IMR-90 (cell line): ENCODE measurements around the gene RAB11FIP3. TPM values are rescaled to one million over a fixed set of nuclear protein-coding genes. Genes with fewer than 3 reads are reported as not detected.
A peak's percentile ranks its signal among the peaks of the same experiment; 100 is the strongest.

Experiments
- ATAC-seq: fragments of 200-7000 bp; cut with Tn5 transposase; 2 replicates; pipeline ENCODE4 v1.9.1; 2020; ENCODE audit warnings: low read depth, mild to moderate bottlenecking, moderate library complexity
- BruUV-seq: library from RNA; stranded (reverse); fragments of 400-500 nt; replicated peaks from 2 replicates; lab custom pipeline; 2021; lab: Mats Ljungman, UMichigan
- CTCF ChIA-PET: fragments of 300-600 bp; formaldehyde crosslinking; extraction: SDS; loops from one replicate; lab custom pipeline; 2021; ENCODE audit warnings: antibody characterized with exemption; lab: Yijun Ruan, JAX
- POLR2A ChIA-PET: fragments of 300-600 bp; sonication (Branson Sonifier 250); formaldehyde crosslinking; loops from one replicate; lab custom pipeline; 2022; ENCODE audit warnings: antibody characterized with exemption; ENCODE audit not compliant: unreplicated experiment; lab: Charles Lee
- DNase-seq: peaks from one replicate; pipeline ENCODE4 v3.0.0; 2013
- H2AFZ ChIP-seq: replicated peaks from 2 replicates; pipeline ENCODE3; 2013; ENCODE audit warnings: low read length, mild to moderate bottlenecking; ENCODE audit not compliant: poor library complexity
- H2AK5ac ChIP-seq: 2 replicates; pipeline ENCODE4 v1.6.1; 2013; ENCODE audit warnings: low read depth, low read length, inconsistent platforms
- H2AK9ac ChIP-seq: replicated peaks from 2 replicates; pipeline ENCODE3; 2013; ENCODE audit warnings: mild to moderate bottlenecking, low read depth, low read length, moderate library complexity; ENCODE audit not compliant: poor library complexity
- H2BK120ac ChIP-seq: 2 replicates; pipeline ENCODE4 v1.6.1; 2013; ENCODE audit warnings: low read depth, low read length, inconsistent platforms
- H2BK15ac ChIP-seq: 3 replicates; pipeline ENCODE4 v1.6.1; 2013; ENCODE audit warnings: low read depth, low read length, inconsistent platforms
- H2BK20ac ChIP-seq: 2 replicates; pipeline ENCODE4 v1.6.1; 2013; ENCODE audit warnings: low read depth, mild to moderate bottlenecking, inconsistent platforms, low read length, moderate library complexity
- H2BK5ac ChIP-seq: 2 replicates; pipeline ENCODE4 v1.6.1; 2013; ENCODE audit warnings: mild to moderate bottlenecking, low read depth, low read length, inconsistent platforms; ENCODE audit not compliant: poor library complexity, severe bottlenecking
- H3K14ac ChIP-seq: replicated peaks from 2 replicates; pipeline ENCODE4 v1.6.1; 2013; ENCODE audit warnings: low read depth, low read length, inconsistent platforms
- H3K18ac ChIP-seq: 2 replicates; pipeline ENCODE4 v1.6.1; 2013; ENCODE audit warnings: low read depth, low read length, control low read depth
- H3K23ac ChIP-seq: 2 replicates; pipeline ENCODE4 v1.6.1; 2013; ENCODE audit warnings: low read depth, low read length, inconsistent platforms
- H3K27ac ChIP-seq: 2 replicates; pipeline ENCODE4 v1.5.1; 2013; ENCODE audit warnings: mild to moderate bottlenecking, control low read depth, low read length; ENCODE audit not compliant: insufficient read depth
- H3K27me3 ChIP-seq: 2 replicates; pipeline ENCODE4 v1.6.1; 2013; ENCODE audit warnings: low read length; ENCODE audit not compliant: control insufficient read depth, insufficient read depth
- H3K36me3 ChIP-seq: 2 replicates; pipeline ENCODE4 v1.6.1; 2013; ENCODE audit warnings: low read length, mixed read lengths; ENCODE audit not compliant: control insufficient read depth, insufficient read depth
- H3K4ac ChIP-seq: 2 replicates; pipeline ENCODE4 v1.6.1; 2013; ENCODE audit warnings: low read depth, low read length, inconsistent platforms
- H3K4me1 ChIP-seq: 2 replicates; pipeline ENCODE4 v1.6.1; 2013; ENCODE audit warnings: low read length, mixed read lengths; ENCODE audit not compliant: control insufficient read depth, insufficient read depth
- H3K4me2 ChIP-seq: 2 replicates; pipeline ENCODE4 v1.6.1; 2013; ENCODE audit warnings: low read depth, mild to moderate bottlenecking, control low read depth, low read length, moderate library complexity
- H3K4me3 ChIP-seq: 2 replicates; pipeline ENCODE4 v1.5.1; 2013; ENCODE audit warnings: low read depth, mild to moderate bottlenecking, control low read depth, low read length, moderate library complexity; ENCODE audit not compliant: insufficient read depth
- H3K56ac ChIP-seq: 2 replicates; pipeline ENCODE4 v1.6.1; 2013; ENCODE audit warnings: low read length, inconsistent platforms; ENCODE audit not compliant: insufficient read depth; ENCODE audit errors: extremely low read depth
- H3K79me1 ChIP-seq, 2 experiments: 2 replicates each; pipeline ENCODE4 v1.6.1; 2013; ENCODE audit warnings: low read length in 2 of 2, inconsistent platforms in 1 of 2, low read depth in 1 of 2
- H3K9ac ChIP-seq: 2 replicates; pipeline ENCODE4 v1.6.1; 2013; ENCODE audit warnings: low read depth, low read length, control low read depth
- H3K9me1 ChIP-seq: 2 replicates; pipeline ENCODE4 v1.6.1; 2013; ENCODE audit warnings: low read length, inconsistent platforms; ENCODE audit not compliant: insufficient read depth
- H3K9me3 ChIP-seq: 2 replicates; pipeline ENCODE4 v1.6.1; 2013; ENCODE audit warnings: low read length; ENCODE audit not compliant: control insufficient read depth, insufficient read depth
- H4K20me1 ChIP-seq: 2 replicates; pipeline ENCODE4 v1.6.1; 2013; ENCODE audit warnings: low read length, inconsistent platforms; ENCODE audit not compliant: insufficient read depth
- H4K5ac ChIP-seq: 2 replicates; pipeline ENCODE4 v1.6.1; 2013; ENCODE audit warnings: mild to moderate bottlenecking, low read depth, low read length, control low read depth
- H4K8ac ChIP-seq, 2 experiments: 2 replicates each; pipeline ENCODE4 v1.6.1; 2013; ENCODE audit warnings: low read depth in 2 of 2, low read length in 2 of 2, control low read depth in 1 of 2, inconsistent platforms in 1 of 2
- H4K91ac ChIP-seq: 2 replicates; pipeline ENCODE4 v1.6.1; 2013; ENCODE audit warnings: low read depth, low read length, inconsistent platforms; ENCODE audit not compliant: insufficient read depth
- CEBPB ChIP-seq: IDR thresholded peaks from 2 replicates; pipeline ENCODE4 v1.6.1; 2012; ENCODE audit warnings: low read depth, low read length, improper control_type of control experiment
- CHD1 ChIP-seq: IDR thresholded peaks from 2 replicates; pipeline ENCODE4 v1.6.1; 2012; ENCODE audit warnings: low read depth, low read length, improper control_type of control experiment
- CTCF ChIP-seq: conservative IDR thresholded peaks from 2 replicates; pipeline ENCODE4 v1.5.1; 2012; ENCODE audit warnings: mild to moderate bottlenecking, low read depth, low read length, improper control_type of control experiment
- FOS ChIP-seq: fragments of 150-350 bp; IDR thresholded peaks from 2 replicates; pipeline ENCODE4 v1.6.1; 2016; ENCODE audit warnings: low read depth, low read length
- MAFK ChIP-seq: IDR thresholded peaks from 2 replicates; pipeline ENCODE4 v1.6.1; 2012; ENCODE audit warnings: low read depth, low read length, improper control_type of control experiment
- NFE2L2 ChIP-seq: fragments of 150-350 bp; IDR thresholded peaks from 2 replicates; pipeline ENCODE4 v1.6.1; 2016; ENCODE audit warnings: low read depth, mild to moderate bottlenecking, low read length
- POLR2A ChIP-seq: IDR thresholded peaks from 2 replicates; pipeline ENCODE4 v1.6.1; 2012; ENCODE audit warnings: mild to moderate bottlenecking, low read depth, low read length
- RAD21 ChIP-seq: IDR thresholded peaks from 2 replicates; pipeline ENCODE4 v1.6.1; 2012; ENCODE audit warnings: low read length, improper control_type of control experiment
- RCOR1 ChIP-seq: IDR thresholded peaks from 2 replicates; pipeline ENCODE4 v1.6.1; 2012; ENCODE audit warnings: mild to moderate bottlenecking, low read length, improper control_type of control experiment; ENCODE audit not compliant: insufficient replicate concordance
- RFX5 ChIP-seq: IDR thresholded peaks from 2 replicates; pipeline ENCODE4 v1.8.0; 2012; ENCODE audit warnings: low read depth, mild to moderate bottlenecking, low read length, moderate library complexity
- USF2 ChIP-seq: fragments of 150-350 bp; IDR thresholded peaks from 2 replicates; pipeline ENCODE4 v1.6.1; 2017; ENCODE audit warnings: mild to moderate bottlenecking, antibody characterized with exemption, low read length, low read depth
- WGBS, 2 experiments: methylation state at CpG; one replicate each; pipeline versions ENCODE4 v1.1.5 to v1.1.7; 2013; ENCODE audit warnings: missing lambda C conversion rate in 2 of 2; ENCODE audit not compliant: insufficient read length in 1 of 2; ENCODE audit errors: extremely low coverage in 2 of 2; 5-methylcytosine and 5-hydroxymethylcytosine counted together
- dilution Hi-C: fragments of 300-500 bp; cut with HindIII; formaldehyde crosslinking; loops from one replicate; pipeline ENCODE4 v1.14.3; 2018; ENCODE audit warnings: low sequenced_read_pairs; ENCODE audit not compliant: unreplicated experiment
- in situ Hi-C: fragments of 300-500 bp; cut with MboI; formaldehyde crosslinking; loops from 3 replicates; pipeline ENCODE4 v1.14.3; 2019; ENCODE audit warnings: low sequenced_read_pairs, inconsistent platforms, mixed read lengths
- intact Hi-C: fragments of 100-400 bp; cut with micrococcal nuclease; formaldehyde crosslinking; loops from 2 replicates; pipeline ENCODE4 v1.10.0; 2022
- polyA plus RNA-seq, 3 experiments: library from polyadenylated mRNA; depleted of rRNA; stranded (reverse); fragments of >200 nt; gene quantifications; 2 replicates each; pipeline ENCODE4 v1.2.3, GENCODE V29; 2012; ENCODE audit warnings: low replicate concordance in 1 of 3
- total RNA-seq: library from RNA; depleted of rRNA; stranded (reverse); fragments of >200 nt; gene quantifications from 2 replicates; pipeline ENCODE4 v1.2.3, GENCODE V29; 2012

The RAB11FIP3 gene
- total and polyA plus RNA-seq, 2 of the 4 experiments (the other 2 are of a cell fraction): 7.5 to 22.5 TPM

- Histone ChIP-seq H4K20me1 (peaks cover 15% of the 10 kb centered on the region; the same call in 1 of the 2 replicates), H3K79me1 (peaks cover 4 to 43% of the 10 kb centered on the region in 2 experiments), H3K27ac (no peak overlapping the region), H3K56ac (no peak overlapping the region), H3K14ac (no peak overlapping the region), H2BK5ac (no peak overlapping the region), H3K23ac (no peak overlapping the region), H3K4ac (peak overlapping the region; percentile 2; the same call in 1 of the 2 replicates), H3K36me3 (peaks cover 19% of the 10 kb centered on the region), H4K8ac (no peak overlapping the region), H3K4me2 (no peak overlapping the region), H2AK9ac (peak overlapping the region; percentile 89), H3K27me3 (no peaks in the 10 kb centered on the region), H4K91ac (no peak overlapping the region), H3K18ac (no peak overlapping the region), H2AK5ac (no peak overlapping the region; the same call in 1 of the 2 replicates), H3K9me1 (0 out of 2 replicates have a peak, but pooled peaks cover 7% of the 10 kb centered on the region), H3K9ac (no peak overlapping the region), H4K5ac (no peak overlapping the region), H3K9me3 (no peaks in the 10 kb centered on the region), H2BK20ac (no peak overlapping the region), H2BK120ac (no peak overlapping the region), H3K4me1 (peaks cover 4% of the 10 kb centered on the region), H2AFZ (no peak overlapping the region), H3K4me3 (no peak overlapping the region), H2BK15ac (no peak overlapping the region)
- WGBS, 2 experiments: 75% methylated on average over 9 of the region's 24 CpGs; no CpG with 5 or more reads in 1 of the 2 experiments
- in situ Hi-C loops (loop anchor here (10.0 kb wide), 1 partner anchor 246 kb away; the partner anchor contains the start of genes MCRIP2 and WDR90), intact Hi-C loops (loop anchor here (10.0 kb wide), 1 partner anchor 86 kb away; no protein-coding TSS in a partner anchor), dilution Hi-C loops (no loop called here)
- DNase-seq (no peak), ATAC-seq (no peak)
- no peak for TF ChIP-seq FOS
- TF ChIP-seq MAFK: no peak
- no peak for TF ChIP-seq RAD21
- TF ChIP-seq RCOR1: no peak
- no peak for TF ChIP-seq CEBPB
- TF ChIP-seq USF2: no peak
- TF ChIP-seq CHD1: no peak
- TF ChIP-seq POLR2A: no peak
- TF ChIP-seq CTCF: no peak
- TF ChIP-seq RFX5: no peak
- no peak for TF ChIP-seq NFE2L2
- no TSS peak for BruUV-seq
- CTCF ChIA-PET: no interaction called here
- POLR2A ChIA-PET: no interaction called here
These were observed 26.7 kb upstream of the RAB11FIP3 start for GRCh38 chr16:398561-399339.
